HG02588 (cell line): ENCODE data around the gene C6orf15.
"Not testable (repeated sequence)": the region's sequence is repeated elsewhere in the genome, so short reads cannot be mapped to it uniquely, and the experiment has no call there.

ENCODE experiments used
- ATAC-seq: cut with Tn5 transposase; IDR thresholded peaks from one replicate; pipeline ENCODE4 v1.9.1; 2021; ENCODE audit warnings: mild to moderate bottlenecking, moderate library complexity; ENCODE audit not compliant: unreplicated experiment

C6orf15 gene

GRCh38 chr6:31070711-31071197 is 41.6 kb downstream of the C6orf15 start:
- no peak for ATAC-seq

DNA sequence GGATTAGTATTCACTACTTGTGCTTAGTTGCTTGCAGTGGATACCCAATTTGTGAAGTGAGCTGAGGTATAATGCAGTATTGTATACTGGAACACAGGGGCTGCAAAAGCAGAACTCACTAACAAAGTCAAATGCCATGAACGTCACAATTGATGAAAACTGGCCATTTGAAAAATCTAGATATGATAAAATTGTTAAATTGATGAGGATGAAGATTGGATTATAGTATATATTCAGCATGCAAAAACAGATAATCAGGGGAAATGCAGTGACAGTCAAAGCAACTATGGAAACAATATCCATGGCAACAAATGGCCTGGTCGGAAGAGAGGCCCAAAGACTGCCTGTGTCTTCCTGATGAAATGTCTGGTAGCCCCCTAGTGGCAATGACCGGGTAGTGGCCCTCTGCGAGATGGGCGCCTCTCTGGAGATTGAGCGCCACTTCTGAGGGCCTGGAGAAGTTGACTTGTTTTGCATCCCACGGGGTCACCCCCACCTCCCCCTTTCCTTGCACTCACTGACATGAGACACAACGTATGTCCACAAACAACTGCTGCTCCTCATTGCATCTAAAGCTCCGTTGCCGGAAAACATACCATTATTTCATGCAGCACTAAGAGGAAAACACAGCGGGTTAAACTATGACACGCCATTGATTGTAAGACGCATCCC is 43.6 kb downstream of the C6orf15 start:
- no peak for ATAC-seq

- not testable (repeated sequence) for ATAC-seq
Observed at GRCh38 chr6:31067891-31068668, 44.3 kb downstream of the C6orf15 start.

GRCh38 chr6:31067028-31067427 is 45.3 kb downstream of the C6orf15 start:
- ATAC-seq, result not testable (repeated sequence)

GRCh38 chr6:31065556-31065955 is 46.8 kb downstream of the C6orf15 start:
- ATAC-seq, result no peak

GRCh38 chr6:31063906-31064435 is 48.4 kb downstream of the C6orf15 start:
- no peak for ATAC-seq
